NCI-H187 (cell line): ENCODE measurements around the gene CNTFR.
A peak's percentile ranks its signal among the peaks of the same experiment; 100 is the strongest.
"Not testable (repeated sequence)": the region's sequence is repeated elsewhere in the genome, so short reads cannot be mapped to it uniquely, and the experiment has no call there.

ENCODE experiments used
- DNase-seq, 2 experiments: peaks; one replicate each; lab custom pipeline; 2025; lab: John Stamatoyannopoulos, UW

Gene CNTFR, protein sequence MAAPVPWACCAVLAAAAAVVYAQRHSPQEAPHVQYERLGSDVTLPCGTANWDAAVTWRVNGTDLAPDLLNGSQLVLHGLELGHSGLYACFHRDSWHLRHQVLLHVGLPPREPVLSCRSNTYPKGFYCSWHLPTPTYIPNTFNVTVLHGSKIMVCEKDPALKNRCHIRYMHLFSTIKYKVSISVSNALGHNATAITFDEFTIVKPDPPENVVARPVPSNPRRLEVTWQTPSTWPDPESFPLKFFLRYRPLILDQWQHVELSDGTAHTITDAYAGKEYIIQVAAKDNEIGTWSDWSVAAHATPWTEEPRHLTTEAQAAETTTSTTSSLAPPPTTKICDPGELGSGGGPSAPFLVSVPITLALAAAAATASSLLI

DNA sequence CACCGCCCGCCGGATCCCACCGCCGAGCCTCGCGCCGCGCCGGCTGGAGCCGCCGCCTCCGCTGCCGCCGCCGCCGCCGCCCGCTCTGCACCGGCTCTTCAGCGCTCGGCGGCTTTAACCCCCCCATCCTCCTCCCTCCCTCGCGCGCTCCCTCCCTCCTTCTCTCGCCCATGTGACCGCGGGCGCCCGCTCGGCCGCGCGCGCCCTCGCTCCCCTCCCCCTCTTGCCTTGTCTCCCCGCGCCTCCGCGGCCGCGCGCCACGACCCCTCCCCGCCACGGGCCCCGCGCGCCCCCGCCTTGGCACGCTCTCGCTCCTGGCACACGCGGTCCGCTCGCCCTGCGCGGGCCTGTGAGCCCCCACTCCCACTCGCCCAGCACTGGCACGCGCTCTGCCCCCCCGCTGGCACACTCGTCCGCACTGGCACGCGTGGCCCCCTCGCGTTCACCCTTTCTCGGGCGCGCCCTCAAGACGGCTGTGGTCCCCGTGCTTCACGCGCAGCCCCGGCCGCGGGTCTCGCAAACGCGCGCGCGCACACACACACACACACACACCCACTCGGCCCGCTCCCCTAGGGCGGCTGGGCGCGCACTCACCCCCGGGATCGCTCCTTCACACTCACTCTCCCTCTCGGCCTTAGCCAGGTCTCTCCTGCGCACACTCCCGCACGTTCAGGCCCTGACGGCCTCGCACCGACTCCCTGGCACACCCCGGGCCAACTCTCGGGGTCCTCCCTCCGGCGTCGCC, at the start of gene CNTFR:
Gene CNTFR (minus strand): TSS at position 89 of the 745 bp plus-strand sequence. CDS start 20,743 bp downstream, outside the sequence.
- DNase-seq, result no peak

DNA sequence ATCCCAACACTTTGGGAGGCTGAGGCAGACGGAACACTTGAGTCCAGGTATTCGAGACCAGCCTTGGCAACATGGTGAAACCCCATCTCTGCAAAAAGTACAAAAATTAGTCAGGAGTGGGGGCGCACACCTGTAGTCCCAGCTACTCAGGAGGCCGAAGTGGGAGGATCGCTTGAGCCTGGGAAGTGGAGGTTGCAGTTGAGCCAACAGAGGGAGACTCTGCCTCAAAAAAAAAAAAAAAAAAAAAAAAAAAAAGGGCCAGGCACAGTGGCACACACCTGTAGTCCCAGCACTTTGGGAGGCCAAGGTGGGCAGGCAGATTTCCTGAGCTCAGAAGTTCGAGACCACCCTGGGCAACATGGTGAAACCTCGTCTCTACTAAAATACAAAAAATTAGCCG, 49.8 kb upstream of the CNTFR start:
- not testable (repeated sequence) for DNase-seq

DNA sequence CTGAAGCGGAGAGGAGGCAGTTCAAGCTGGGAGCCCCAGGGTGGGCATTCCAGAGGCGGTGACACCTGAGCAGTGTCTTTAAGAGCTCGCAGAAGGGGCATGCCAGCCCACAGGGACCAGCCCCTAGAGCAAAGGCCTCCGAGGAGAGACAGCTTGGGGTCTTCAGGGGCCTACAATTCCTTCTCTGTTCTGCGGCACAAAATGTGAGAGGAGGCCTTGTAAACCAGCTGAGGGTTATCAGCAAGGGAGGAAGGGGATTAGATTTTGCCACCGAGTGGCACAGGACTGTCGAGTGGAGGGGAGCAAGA, 48.6 kb upstream of the CNTFR start:
- DNase-seq, result no peak

DNA sequence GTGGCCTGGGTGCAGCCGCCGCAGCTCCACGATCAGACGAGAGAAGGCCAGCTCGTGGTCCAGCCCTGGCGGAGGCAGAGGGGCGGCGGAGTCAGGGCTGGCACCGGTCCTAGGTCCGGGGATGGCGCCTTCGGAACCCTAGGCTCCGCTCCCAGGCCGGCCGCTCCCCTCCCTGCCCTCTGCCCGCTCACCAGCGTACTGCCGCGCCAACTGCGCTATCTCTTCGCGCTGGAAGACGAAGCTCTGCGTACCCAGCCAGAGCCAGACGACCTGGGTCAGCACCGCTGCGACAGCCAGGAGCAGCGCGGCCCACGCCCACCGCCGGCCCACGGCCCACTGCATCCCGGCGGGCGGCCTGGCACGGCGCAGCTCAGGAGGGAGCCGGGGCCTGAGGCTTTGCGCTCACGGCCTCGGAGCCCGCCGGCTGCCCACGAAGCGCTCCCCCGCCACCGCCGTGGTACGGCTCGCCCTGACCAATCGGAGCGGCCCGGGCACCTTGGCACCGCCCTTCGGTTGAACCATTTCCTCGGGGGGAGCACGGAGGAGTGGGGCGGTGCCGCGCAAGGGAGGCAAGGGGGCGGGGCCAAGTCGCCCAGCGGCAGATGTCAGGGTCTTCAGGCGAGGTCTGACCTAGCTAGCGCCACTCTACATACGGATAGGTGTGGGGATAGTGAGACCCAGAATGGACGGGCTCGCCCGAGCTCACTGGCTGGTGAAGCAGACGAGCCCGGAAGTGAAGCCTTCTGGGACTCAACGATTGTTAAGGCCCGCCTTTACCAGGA, 48.0 kb upstream of the CNTFR start, which contains the start of gene SIGMAR1:
Gene SIGMAR1 (minus strand): TSS at position 432 of the 782 bp plus-strand sequence. CDS start 90 bp downstream, at position 342.
- DNase-seq, result peak; percentile 42 to 83

DNA sequence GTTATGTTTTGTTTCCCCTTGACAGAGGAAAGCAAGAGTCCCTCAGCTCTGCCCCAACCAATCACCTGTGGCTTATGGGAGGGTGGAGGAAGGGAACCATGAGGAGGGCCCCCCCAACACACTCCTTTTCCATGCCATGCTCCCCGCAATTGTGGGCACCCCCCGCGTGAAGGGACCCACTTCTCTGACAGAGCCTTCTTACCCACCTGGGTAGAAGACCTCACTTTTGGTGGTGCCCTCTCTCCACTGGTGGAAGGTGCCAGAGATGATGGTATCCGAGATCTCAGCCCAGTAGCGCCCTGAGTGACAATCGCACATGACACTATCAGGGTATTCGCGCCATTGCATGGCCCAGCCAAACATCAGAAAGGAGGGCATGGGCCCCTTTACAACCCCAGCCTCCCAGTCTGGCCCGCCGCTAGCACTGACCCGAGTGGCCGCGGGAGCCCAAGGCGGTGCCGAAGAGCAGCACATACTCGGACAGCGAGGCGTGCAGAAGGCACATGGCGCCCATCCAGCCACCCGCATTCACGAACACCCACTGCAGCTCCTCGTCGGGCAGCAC, 47.3 kb upstream of the CNTFR start:
- no peak for DNase-seq

DNA sequence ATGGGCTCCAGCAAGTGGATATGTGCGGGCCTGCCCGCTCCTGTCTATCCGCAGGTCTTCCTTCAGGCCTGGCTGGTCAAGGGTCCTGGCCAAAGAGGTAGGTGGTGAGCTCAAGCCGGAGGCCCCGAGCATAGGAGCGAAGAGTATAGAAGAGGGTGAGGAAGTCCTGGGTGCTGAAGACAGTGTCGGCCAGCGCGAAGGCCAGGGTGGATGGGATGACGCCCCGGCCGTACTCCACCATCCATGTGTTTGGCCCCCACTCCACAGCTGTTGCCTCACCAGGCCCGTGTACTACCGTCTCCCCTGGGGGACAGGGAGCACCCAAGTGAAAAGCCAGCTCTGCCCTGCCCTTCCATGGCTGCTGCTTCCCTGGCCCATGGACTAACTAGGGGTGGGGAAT, 46.0 kb upstream of the CNTFR start:
- DNase-seq, result no peak

DNA sequence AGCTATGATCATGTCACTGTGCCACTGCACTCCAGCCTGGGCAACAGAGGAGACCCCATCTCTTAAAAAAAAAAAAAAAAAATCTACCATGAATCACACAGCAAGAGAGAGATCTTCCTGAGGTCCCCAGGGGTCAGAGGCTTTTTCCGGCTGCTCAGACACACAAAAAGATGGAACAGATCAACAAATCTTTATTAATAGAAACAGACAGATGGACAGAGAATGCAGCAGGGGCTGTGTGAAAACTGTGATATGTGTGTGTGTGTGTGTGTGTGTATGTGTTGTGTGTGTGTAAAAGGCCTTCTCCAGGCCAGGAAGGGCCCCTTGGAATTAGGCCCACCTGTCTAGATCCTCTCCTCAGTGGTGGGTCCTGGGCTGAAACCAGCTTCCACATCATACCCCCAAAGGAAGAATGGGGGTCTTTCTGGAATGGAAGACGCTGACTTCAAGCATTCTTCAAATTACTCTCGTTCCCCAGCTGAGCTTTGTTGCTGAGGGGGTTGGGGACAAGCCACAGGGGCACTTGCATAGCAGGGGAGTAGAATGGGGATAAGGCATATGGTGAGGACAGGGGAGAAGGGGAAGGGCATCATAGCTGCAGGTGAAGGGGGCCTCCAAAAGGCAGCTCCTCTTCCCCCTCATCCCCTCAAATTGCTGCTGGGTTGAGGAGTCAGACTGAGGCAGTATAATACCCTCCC, 45.2 kb upstream of the CNTFR start:
- no peak for DNase-seq

DNA sequence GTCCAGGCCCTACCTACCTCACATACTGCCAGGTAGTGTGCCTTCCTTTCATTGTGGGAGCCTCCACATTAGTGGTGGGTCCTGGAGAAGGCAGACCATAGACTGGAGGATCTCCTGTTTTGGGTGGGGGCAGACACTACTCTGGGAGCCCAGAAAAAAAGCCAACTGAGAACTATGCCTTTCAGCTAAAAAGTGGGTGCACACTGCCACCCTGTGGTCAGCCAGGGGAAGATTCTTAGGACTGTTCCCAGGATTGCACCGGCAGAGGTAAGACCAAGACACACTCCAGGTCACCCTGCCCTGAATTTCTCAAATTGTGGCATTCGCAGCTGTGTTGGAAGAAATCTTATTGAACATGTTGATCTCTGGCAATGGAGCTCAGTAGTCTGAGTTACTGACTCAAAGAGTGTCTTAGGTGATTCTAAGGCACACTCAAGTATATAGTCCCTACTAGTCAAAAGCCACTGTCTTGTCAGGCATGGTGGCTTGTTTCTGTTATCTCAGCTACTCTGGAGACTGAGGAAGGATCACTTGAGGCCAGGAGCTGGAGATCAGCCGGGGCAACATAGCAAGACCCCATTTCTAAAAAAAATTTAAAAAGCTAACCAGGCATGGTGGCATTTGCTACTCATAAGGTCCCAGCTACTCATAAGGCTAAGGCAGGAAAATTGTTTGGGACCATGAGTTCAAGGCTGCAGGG, 44.5 kb upstream of the CNTFR start:
- DNase-seq, result no peak

DNA sequence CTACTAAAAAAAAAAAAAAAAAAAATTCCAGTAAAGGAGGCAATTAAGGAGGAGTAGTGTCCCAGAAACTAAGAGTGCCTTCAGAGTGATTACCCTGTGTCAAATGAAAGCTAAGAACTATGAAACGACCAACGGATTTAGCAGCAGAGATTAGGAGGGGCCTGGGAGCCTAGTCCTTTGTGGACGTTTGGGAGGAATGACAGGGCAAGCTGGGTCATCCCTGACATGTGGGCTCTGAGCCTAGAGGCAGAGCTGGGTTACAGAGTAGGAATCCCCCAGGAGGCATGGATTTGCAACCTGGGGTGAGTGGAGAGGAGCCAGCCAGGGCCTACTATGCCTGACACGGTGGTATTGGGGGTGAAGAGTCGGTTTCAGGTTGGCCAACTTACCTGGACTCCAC, 43.6 kb upstream of the CNTFR start:
- no peak for DNase-seq

DNA sequence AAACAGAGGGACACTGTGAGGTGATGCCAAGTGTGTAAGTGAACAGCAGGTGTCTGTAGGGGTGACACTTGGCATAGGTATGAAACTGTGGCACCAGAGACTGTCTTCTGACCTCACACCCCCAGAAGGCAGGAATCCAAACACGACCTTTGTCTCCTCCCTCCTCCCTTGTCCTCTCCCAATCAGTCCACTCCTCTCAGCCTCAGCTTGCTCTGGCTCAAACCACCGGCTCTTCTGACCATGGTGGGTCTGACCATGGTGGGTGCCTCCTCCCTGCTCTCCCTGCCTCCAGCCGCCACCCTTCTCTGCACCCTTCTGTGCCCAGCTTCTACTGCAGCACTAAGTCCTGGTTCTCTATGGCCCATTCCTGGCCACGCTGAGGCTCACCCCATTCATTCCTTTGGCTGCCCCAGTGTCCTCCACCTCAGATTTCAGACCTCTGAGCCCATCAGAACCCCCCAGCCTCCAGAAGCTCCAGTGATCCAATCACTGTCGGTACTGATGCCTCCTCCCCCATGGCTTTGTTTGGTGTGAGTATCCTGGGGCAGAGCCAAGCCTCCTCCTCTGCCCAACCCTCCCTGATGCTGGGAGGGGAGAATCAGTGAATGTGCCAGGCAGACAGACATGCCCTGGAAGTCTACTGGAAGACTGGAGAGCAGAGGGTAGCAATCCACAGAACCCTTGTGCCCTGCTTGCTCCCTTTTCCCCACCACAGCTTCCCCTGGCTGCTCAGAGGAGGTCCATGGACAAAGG, 41.1 kb upstream of the CNTFR start:
- DNase-seq, result no peak

DNA sequence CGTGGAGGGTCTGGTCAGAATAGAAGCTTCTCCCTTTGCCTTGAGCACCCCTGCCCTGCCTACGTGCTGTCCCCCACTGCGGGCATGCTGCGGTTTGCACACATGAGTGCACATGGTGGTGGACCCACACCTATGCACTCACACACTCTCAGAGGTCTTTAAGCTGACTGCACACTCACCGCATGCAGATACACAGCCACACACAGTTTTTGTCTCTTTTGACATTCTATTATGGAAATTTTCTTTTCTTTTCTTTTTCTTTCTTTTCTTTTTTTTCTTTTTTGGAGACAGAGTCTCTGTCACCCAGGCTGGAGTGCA, 39.9 kb upstream of the CNTFR start:
- DNase-seq, result no peak

DNA sequence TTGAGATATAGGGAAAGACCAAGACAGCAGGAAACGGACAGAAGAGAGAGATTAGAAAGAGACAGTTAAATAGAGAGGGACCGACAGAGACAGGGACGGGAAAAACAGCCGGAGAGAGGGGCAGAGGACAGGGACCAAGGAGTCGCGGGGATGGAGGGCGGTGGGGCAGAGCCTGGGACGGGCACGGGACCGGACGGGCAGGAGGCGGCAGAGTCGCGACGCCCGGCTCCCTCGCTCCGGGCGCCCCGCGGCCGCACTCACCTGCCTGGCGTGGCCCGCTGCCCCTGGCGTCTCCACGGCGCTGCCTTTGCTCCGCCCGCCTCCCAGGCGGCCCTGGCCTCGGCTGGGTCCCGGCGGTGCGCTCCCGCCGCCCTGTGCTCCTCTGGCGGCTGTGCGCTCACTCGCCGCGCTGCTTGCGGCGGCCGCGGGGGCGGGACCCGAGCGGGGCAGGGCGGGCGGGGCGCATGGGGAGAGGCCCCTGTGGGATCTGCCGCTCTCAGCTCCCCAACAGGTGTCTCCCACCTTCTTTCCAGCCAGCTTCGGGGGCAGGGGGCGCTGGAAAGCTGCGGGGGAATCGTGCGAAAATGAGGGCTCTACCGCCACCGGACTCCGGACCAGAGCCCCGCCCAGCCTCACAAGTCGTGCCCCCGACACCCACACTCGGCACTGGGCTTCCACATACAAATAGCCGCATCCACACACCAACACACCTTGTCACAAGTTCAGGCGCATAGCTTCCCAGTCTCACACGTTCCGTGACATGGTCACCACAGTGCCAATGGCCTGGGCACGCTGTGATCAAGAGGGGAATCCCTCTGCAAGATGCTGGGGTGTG, 39.3 kb upstream of the CNTFR start, which contains the start of gene ARID3C:
Gene ARID3C (minus strand): TSS at position 411 of the 835 bp plus-strand sequence. CDS start 1,052 bp downstream, outside the sequence.
- no peak for DNase-seq

DNA sequence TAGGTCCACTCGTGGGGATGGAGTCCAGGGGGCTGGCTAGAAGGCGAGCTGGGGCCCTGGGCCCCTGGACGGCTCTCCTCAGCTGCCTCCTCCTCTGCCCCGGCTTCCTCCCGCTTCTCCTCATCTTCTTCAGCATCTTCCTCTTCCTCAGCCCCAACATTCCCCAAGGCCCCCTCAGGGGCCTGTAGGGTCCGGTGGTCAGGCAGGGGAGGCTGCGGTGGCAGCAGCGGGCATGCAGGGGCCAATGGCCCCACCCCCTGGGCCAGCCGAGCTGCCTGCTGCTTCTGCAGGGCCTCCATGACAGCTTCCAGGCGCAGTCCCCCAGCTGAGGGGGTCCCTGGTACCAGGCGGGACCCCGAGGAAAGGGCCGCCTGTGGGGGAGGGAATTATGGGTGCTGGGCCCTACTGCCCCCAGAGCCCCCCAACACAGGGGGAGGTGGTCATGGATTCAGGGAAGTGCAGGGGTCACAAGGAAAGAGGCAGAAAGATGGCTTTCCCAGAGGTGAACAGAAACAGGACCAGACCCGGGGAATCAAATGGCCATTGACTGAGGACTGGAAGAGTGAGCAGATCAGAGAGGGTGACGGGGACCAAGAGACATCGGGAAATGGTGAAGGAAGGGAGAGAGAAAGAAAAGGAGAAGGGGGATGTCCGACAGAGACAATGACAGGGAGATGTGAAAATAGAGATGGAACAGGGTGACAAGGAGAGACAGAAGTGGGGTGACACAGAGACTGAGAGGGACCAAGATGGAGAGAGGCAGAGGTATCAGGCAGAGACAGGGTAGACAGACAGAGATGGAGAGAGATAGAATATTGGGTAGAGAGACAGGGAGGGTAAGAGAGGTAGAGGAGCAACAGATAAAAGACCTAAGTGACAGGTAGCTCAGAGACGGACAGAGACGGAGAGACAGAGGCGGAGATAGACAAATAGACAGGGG, 38.5 kb upstream of the CNTFR start:
- no peak for DNase-seq

DNA sequence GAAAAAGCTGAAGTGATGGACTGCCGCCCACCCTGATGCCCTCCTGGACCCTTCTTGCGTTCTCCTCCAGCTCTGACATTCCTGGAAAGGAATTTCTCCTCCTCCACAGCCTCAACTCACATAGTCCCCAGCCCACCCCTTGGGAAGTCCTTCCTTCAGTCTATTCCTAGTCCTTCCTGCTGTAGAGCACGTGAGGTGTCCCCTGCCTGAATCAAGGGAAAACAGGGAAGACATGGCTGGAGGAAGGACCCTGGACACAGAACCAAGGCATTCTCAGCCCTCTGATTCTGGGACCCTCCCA, 35.6 kb upstream of the CNTFR start:
- DNase-seq, result no peak

DNA sequence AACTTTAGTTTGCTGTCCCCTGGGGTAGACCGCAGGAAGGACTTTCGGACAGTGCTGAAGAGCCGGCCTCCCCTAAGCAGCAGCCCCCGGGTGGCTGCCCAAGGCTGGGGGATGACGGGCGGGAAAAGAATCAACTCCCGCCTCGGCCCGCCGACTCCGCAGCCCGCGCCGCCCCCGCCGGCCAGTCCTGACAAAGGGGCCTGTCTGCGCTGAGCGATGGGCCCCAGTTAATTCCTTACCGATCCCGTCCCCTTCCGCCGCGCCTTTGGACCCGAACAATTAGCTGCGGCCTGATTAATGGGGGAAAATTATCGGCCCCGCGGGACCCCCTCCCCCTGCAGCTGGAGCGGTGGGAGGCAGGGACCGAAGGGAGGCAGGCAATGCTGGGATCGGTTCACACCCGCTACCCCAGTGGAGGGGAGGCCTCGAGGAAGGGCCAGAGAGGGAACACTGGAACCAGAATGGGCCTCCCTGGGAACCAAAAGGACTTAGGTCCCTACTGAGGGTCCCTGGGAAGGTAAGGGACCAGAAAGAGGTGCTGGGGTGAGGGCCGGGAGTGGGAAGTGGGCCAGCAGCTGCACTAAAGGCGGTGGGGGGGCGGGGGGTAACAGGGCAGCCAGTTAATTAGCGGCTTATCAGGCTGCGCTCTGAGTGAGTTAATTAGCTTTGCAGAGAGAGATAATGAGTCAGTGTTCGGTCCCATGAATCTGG, 35.1 kb upstream of the CNTFR start:
- DNase-seq, result no peak

DNA sequence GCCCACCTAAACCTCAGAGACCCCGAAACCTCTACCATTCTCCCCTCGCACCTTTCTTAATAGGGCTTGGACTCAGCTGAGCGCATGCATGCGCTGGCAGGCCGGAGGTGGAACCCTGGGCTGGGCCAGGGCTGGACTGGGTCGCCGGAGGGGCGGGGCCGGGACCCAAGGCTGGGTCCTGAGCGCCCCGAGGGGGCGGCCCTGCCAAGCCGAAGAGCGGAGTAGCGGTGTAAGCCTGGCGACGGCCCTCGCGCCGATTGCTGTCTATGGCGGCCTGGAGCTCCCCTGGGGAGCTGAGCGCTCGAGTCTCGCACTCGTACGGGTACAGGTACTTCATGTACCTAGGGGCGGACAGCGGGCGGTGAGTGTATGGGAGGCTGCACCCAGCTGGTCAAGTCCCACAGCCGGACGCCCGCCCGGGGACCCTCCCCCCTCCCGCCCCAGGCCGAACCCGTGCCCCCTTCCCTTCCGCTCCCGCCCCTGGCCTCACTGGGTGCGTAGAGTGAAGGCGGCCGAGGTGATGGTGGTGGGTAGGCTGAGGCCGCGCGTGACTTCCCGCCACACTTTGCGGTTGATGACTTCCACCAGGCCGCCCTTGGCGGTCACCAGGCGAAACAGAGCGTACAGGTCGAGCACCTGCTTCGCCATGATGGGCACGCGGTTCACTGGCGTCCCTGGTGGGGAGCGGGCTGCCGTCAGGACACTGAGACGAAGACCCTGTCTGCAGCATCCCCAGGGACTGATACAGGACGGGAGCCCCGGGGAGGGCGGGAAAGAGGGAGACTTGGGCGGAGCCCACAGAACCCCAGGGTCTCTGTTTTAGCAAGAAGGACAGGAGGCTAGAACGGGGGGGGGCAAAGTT, 34.1 kb upstream of the CNTFR start:
- DNase-seq, result no peak
